DMS79 (cell line): ENCODE data around the gene NCR3LG1.
A peak's percentile ranks its signal among the peaks of the same experiment; 100 is the strongest.

Experiments used
- DNase-seq: peaks from one replicate; lab custom pipeline; 2025; lab: John Stamatoyannopoulos, UW

Gene NCR3LG1

DNA sequence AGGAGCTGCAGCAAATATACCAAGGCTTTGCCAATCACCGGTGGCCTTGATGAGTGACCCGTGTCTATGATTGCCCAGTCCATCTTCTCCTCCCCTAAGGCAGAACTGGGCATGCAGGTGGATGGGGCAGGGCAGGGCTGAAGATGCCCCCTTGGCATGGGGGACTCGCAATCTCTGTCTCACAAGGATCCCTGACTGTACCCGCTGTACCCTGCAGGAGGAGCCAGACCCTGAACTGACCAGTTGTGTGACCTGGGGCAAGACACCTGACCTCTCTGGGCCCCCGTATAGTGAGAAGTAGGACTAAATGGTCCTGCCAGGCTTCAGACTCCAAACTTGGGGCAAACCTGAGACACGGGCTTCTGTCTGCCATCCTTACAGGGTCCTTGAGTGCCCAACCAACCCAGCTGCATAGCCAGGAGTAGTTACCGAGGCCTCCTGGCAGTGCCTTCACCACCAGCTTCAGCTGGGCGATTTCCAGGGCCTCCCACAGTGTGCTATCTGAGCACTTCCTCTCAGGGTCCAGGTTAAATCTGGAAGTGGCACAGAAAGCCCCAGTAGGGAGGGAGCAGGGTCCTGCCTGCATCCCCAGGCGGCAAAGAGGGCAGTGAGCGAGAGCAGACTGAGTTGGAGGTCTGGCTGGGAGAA is 43.3 kb downstream of the NCR3LG1 start:
- DNase-seq: no peak

GRCh38 chr11:17395554-17395961 is 44.0 kb downstream of the NCR3LG1 start:
- DNase-seq: no peak

DNA sequence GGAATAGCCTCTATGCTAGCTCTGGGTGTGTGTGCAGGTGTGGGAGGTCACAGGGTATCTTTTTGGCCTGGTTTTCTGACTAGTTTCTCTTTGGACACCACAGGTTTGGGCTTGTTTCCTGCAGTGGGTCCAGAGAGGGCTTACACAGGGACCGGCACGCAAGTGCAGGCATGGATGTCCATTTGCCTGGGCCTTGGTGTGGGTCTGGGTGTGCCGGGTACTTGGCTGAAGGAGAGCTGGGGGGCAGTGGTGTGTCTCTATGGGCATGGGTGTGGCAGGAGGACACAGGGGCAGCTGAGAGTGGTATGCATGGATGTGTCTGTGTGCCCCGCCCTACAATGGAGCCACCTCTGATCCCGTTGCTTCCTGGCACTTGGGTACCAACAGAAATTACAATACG is 44.4 kb downstream of the NCR3LG1 start:
- DNase-seq: no peak

- DNase-seq: no peak
Measured at GRCh38 chr11:17396598-17397310, 45.2 kb downstream of the NCR3LG1 start.

- DNase-seq: no peak
Measured at GRCh38 chr11:17397311-17398002, 45.9 kb downstream of the NCR3LG1 start.

DNA sequence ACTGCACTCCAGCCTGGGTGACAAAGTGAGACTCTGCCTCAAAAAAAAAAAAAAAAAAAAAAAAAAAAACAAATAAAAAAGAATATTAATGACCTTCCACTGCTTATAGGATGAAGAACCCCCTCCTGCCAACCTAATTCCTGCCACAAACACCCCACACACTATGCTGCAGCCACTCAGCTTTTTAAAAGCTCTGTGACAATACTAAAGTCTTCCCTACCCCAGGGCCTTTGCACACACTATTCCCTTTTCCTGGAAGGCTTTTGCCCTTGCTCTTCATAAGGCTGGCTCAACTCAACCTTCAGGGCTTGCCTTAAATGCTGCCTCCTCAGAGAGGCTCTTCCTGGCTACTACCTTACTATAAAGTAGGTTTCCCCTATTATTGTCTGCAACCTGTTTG is 47.6 kb downstream of the NCR3LG1 start:
- DNase-seq: no peak

- no peak for DNase-seq
Measured at GRCh38 chr11:17400048-17400775, 48.6 kb downstream of the NCR3LG1 start.

GRCh38 chr11:17401316-17401715 is 49.7 kb downstream of the NCR3LG1 start:
- DNase-seq: no peak

DNA sequence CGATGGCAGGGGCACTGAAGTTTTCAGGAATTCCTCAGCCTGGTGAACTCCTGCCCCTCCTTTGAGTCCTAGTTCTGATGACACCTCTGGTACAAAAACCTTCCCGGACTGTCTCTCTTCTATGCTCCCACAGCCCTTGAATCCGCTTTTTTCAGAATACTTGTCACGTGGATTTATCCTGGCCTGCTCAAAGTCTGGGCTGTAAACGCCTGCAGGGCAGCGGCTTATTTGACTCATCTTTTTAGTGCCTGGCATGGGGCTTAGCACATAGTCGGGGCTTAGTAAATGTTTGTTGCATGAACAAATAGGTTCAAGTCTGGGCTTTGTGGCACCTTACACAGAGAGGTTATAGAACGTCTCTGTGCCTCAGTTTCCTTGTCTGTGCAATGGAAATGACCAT is 50.2 kb downstream of the NCR3LG1 start:
- no peak for DNase-seq

- DNase-seq: no peak
Measured at GRCh38 chr11:17402486-17402885, 50.9 kb downstream of the NCR3LG1 start.

- peak; percentile 45 for DNase-seq
Measured at GRCh38 chr11:17403980-17404759, 52.6 kb downstream of the NCR3LG1 start.

DNA sequence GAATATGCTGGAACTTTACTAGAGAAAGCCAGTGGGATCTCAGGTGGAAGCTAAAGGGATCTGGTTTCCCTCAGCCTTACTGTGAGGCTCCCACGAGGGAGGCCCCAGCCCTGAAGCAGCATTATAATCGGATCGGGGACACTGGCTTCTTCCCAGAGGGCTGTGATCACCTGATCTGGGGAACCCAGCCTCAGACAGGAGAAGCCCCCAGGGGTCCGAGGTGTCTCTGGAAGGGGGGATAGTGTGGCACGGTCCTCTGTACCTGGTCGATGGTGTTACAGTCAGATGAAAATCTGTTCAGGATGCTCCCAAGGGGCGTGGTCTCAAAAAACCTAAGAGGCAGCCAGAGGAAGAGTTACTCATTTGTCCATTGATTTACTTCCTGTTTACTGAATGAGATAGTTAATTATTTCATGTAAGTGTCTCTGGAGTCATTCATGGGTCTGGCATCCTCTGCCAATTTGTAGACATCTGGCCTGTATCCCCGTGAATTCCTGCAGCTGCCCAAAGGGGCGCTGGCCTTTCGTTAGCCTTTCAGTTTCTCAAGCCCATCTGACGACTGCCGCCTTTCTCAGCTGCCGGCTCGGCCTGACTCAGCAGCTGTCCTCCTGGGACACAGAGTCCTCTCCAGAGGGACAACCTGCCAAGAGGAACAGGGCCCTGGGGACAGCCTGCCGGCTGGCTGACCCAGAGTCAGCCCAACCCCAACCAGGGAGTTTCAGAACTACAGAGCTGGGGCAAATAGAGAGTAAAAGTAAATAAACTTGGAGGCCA is 53.8 kb downstream of the NCR3LG1 start:
- DNase-seq: no peak

DNA sequence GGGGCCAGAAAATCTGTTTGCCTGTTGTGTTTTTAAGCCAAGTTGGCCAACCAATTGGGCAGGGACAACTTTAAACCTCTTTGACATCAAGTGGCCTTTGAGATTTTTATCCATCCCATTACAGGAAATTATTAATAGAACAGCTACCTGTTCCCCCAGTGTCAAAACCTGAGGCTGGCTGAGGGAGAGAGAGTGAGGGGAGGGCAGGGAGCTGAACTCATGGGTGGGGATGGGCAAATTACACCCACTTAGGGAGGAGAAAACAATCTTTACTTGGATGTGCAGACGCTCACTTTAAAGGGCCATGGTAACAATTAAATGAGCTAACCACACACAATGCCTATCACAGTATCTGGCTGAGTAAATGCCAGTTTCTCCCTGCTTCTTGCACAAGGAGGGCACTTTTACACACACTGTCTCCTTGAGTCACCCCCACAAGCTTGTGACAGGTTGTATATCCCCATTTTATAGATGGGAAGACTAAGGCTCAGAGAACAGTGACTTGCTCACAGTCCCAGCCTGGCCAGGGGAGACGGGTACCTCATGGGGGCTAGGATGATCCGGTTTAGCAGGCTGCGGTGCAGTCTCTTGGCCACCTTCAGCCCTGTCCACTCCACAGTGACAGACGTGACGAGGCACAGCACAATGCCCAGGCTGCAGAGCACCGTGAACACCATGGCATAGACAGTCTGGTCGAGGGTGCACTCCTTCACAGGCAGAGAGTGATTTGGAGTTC is 54.6 kb downstream of the NCR3LG1 start:
- DNase-seq: no peak

- no peak for DNase-seq
Measured at GRCh38 chr11:17406818-17407149, 55.2 kb downstream of the NCR3LG1 start.

- DNase-seq: no peak
Measured at GRCh38 chr11:17407575-17407974, 56.0 kb downstream of the NCR3LG1 start.

DNA sequence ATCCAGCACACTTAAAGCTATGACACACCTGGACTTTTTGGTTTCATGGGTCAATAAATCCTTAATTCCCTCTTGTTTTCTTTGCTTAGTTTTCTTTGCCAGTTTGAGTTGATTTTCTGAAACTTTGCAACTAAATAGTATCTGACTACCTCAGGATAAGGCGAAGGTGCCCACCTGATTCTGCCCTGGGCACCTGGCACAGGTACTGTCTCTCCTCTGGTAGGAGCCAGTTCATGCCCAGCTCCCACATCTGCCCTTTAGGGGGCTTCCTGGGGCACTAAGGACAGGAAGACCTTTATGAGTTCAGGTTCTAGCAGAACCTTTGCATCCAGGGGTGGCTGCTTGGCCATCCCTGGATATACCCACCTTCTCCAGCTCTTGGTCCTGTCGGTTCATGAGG is 56.4 kb downstream of the NCR3LG1 start:
- no peak for DNase-seq

- peak; percentile 39 for DNase-seq
Measured at GRCh38 chr11:17408641-17409040, 57.0 kb downstream of the NCR3LG1 start.

DNA sequence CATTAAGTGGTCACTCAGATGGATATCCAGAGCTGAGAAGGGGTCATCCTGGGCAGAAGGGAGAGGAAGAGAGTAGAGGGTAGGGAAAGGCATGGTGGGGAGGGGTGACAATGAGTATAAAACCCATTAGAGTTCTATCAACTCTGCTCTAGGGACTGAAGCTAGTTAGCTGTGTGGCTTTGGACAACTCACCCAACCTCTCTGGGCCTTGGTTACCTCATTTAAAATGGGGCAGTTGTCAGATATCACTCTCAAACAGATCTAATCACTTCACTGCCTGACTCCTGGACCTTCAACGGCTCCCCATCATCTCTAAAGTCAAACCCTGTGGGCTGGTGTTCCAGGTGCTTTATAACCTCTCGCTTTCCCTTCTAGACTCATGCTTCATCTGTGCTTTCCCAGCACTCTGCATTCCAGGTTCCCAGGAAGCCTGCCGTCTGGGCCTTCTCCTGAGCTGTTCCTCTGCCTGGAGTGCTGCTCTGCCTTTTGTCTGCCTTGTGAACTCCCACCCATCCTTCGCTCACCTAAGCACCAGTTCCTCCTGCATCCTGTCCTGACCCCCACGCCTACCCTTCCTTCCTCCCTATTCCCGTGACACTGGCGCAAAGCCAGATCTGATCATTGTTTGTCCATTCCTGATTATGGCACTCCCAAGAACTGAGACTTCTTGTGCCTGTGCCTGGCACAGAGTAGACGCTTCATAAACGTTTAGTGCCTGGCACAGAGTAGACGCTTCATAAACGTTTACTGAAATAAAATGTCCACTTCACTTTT is 59.2 kb downstream of the NCR3LG1 start:
- no peak for DNase-seq

DNA sequence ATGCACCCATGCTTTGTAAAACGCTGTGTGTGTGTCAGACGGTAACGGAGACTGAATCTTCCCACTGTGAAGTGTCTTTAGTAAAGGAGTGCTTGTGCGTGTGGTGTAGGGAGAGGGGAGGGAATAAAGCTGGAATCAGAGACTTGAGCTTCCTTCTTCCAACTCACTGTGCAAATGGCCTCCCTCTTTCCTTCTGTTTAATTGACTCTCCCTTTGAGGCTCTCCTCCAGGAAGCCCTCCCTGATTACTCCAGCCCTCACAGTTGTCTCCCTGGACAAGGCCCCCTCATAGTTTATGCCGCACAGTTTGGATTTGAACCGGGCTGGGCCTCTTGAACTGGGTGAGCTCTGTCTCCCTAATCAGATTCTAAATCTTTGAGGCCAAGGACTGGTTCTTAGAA is 59.8 kb downstream of the NCR3LG1 start:
- no peak for DNase-seq
